H1 (cell line): ENCODE measurements around the gene INF2. TPM values are rescaled to one million over a fixed set of nuclear protein-coding genes. Genes with fewer than 3 reads are reported as not detected.

Experiments used
- ATF3 ChIP-seq: IDR thresholded peaks from 2 replicates; pipeline ENCODE4 v1.6.1; 2011; ENCODE audit warnings: low read depth, mild to moderate bottlenecking, low read length; ENCODE audit not compliant: insufficient read depth
- CEBPB ChIP-seq: IDR thresholded peaks from 2 replicates; pipeline ENCODE4 v1.6.1; 2012; ENCODE audit warnings: low read depth, low read length
- POLR2A ChIP-seq, 2 experiments: IDR thresholded peaks; 1 replicate in 1 of 2; 2 replicates in 1 of 2; pipeline ENCODE4 v1.6.1; 2011; ENCODE audit warnings: low read depth in 2 of 2, low read length in 2 of 2, mild to moderate bottlenecking in 2 of 2; ENCODE audit errors: control extremely low read depth in 1 of 2
- RAD21 ChIP-seq, 2 experiments: IDR thresholded peaks in 1 of 2; conservative IDR thresholded peaks in 1 of 2; 2 replicates each; pipeline ENCODE4 v1.6.1; 2011; ENCODE audit warnings: low read depth in 2 of 2, low read length in 2 of 2, improper control_type of control experiment in 1 of 2, inconsistent platforms in 1 of 2, mild to moderate bottlenecking in 1 of 2, moderate library complexity in 1 of 2
- YY1 ChIP-seq: IDR thresholded peaks from 2 replicates; pipeline ENCODE4 v1.6.1; 2011; ENCODE audit warnings: low read depth, mild to moderate bottlenecking, low read length
- ZNF274 ChIP-seq: IDR thresholded peaks from 2 replicates; pipeline ENCODE4 v1.7.0; 2012; ENCODE audit warnings: low read length, borderline replicate concordance; ENCODE audit errors: extremely low read depth
- polyA plus RNA-seq, 7 experiments: library from polyadenylated mRNA; depleted of rRNA in 3 of 7; stranded (reverse) in 5 of 7; unstranded in 2 of 7; fragments of >200 nt in 5 of 7; fragments of 200-250 nt in 2 of 7; gene quantifications; 1 replicate in 5 of 7; 2 replicates in 1 of 7; 4 replicates in 1 of 7; pipeline versions ENCODE4 v1.2.1 to v1.2.3, GENCODE V29; 2011 to 2013; ENCODE audit warnings: missing spikeins in 2 of 7, mixed read lengths in 2 of 7
- total RNA-seq: library from RNA; stranded (reverse); fragmentation: NEBNext Ultra II Directional; extraction: Animal tissue kit (Norgen Biotek cat#: 25700); gene quantifications from 2 replicates; pipeline ENCODE4 v1.2.1, GENCODE V29; 2021

The INF2 gene
- total and polyA plus RNA-seq, 2 of the 8 experiments (the other 6 are each of a cell fraction or from before 2014, with no cell fraction given), result 29.1 to 59.5 TPM

- TF ChIP-seq YY1, result no peak
- no peak for TF ChIP-seq ZNF274
- no peak for TF ChIP-seq CEBPB
- TF ChIP-seq ATF3, result no peak
- no peak for TF ChIP-seq POLR2A (IDR thresholded peaks at IDR 0.05; ENCODE audit: control extremely low read depth in 1 of 2, low read depth in 2 of 2, low read length in 2 of 2)
- no peak for TF ChIP-seq RAD21 (IDR thresholded peaks at IDR 0.05 in 1 of 2, conservative IDR thresholded peaks at IDR 0.05 in 1 of 2; ENCODE audit: low read depth in 2 of 2, low read length in 2 of 2)
- TF ChIP-seq, all 59 proteins: peak for 0
Observed at GRCh38 chr14:104659764-104660523, 29.5 kb upstream of the INF2 start (continued).
